GM21825 (cell line): Measurements from ENCODE around the gene CDKL4.
"Not testable (repeated sequence)": the region's sequence is repeated elsewhere in the genome, so short reads cannot be mapped to it uniquely, and the experiment has no call there.

Experiments used
- ATAC-seq: cut with Tn5 transposase; IDR thresholded peaks from one replicate; pipeline ENCODE4 v1.9.1; 2021; ENCODE audit warnings: mild to moderate bottlenecking, moderate library complexity; ENCODE audit not compliant: unreplicated experiment

CDKL4 gene

DNA sequence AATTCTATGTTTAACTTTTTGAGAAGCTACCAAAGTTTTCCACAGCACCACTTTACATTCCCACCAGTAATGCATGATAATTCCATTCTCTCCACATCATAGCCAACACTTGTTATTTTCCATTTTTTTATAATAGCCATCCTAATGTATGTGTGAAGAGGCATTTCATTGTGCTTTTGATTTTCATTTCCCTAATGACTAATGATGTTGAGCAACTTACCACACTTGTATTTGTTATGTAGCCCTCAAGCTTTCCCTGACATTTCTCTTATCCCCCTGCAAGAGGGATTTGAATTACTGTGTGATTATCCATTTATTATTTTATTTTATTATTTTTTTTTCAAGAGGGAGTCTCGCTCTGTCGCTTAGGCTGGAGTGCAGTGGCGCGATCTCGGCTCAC lies 99.4 kb downstream of the CDKL4 start:
- ATAC-seq = no peak

- ATAC-seq = no peak
These were observed 100.7 kb downstream of the CDKL4 start for GRCh38 chr2:39142904-39143605.

DNA sequence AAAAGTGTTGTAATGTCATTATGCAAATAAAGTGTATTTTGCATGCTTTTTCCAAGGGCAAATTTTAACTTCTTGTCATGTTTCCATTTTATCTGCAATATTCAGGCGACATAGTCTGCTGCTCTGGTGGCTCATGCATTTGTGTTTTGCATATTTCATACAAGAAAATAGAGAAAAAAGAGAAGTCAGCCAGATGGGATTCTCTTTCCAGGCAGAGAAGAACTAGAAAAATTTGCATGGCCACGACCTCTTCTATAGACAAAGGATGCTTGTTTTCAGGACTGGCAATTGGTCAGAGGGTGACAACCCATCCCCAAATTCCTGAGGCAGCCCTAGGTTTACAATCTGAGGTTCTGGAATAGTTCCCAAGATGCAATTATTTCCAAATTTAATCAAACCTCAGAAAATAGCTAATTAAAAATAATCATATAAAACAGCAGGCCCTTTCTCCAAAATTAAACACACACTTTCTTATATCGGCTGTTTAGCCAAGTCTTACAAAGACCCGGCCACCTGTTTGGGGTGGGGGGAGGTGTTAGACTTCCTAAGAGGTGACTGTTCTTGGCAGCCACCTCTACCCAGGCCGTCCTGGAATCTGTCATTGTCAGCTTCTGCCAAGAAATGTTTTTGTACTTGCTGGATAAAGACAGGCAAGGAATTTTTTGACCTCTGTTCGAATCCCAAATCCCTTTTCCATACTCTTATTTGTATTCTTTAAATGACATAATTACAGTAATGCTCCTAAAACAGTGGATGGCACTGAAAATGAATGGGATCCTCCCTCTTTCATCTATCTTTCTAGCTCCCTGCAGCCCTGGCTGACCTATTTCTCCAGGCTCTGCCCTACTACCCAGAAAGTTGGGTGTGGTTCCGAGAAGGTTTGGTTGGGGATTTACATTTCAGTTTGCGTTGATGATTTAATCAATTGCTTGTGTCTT lies 102.2 kb downstream of the CDKL4 start:
- ATAC-seq = peak; percentile 72

DNA sequence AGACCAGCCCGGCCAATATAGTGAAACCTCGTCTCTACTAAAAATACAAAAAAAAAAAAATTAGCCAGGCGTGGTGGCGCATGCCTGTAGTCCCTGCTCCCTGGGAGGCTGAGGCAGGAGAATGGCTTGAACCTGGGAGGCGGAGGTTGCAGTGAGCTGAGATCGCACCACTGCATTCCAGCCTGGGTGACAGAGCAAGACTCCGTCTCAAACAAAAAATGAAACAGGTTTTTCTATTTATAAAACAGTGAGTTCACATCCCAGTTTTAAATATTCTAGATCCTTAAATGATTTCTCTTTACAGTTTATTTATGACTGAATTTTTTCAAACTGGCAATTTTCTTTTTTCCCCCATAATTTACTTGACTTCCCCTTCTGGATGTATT lies 102.8 kb downstream of the CDKL4 start:
- not testable (repeated sequence) for ATAC-seq

GRCh38 chr2:39140322-39140847 lies 103.4 kb downstream of the CDKL4 start:
- ATAC-seq = no peak

- ATAC-seq = no peak
These were observed 104.1 kb downstream of the CDKL4 start for GRCh38 chr2:39139511-39140237.

DNA sequence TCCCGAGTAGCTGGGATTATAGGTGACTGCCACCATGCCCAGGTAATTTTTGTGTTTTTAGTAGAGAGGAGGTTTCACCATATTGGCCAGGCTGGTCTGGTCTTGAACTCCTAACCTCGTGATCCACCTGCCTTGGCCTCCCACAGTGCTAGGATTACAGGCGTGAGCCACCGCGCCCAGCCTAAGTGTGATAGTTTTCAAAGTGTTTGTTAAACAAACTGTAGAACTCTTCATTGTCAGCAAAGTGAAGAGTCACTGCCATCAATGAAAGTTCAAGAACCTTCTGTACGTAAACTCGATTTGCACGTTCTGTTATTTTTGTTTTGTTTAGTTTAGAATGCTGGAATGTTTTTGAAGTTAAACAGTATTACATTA lies 104.9 kb downstream of the CDKL4 start:
- no peak for ATAC-seq

- ATAC-seq = not testable (repeated sequence)
These were observed 105.5 kb downstream of the CDKL4 start for GRCh38 chr2:39138187-39138836.

DNA sequence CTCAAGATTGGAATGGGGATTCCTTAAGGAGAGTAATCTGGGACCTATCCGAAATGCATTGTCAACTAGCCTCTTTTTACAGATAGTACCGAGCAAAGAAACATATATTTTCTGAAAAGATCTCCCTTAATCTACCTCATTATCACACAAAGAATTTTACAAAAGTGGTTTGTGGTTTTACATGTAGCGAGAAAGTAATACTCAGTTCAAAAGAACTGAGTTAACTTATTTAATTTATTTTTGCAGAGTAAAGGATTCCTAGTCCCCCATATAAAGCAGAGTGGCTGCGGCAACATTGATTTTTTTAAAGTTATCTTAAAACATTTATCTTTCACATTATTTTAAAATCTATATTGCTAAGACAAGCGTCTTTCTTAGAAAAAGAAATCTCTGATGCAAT lies 107.0 kb downstream of the CDKL4 start:
- no peak for ATAC-seq

GRCh38 chr2:39135690-39136259 lies 108.0 kb downstream of the CDKL4 start:
- no peak for ATAC-seq

DNA sequence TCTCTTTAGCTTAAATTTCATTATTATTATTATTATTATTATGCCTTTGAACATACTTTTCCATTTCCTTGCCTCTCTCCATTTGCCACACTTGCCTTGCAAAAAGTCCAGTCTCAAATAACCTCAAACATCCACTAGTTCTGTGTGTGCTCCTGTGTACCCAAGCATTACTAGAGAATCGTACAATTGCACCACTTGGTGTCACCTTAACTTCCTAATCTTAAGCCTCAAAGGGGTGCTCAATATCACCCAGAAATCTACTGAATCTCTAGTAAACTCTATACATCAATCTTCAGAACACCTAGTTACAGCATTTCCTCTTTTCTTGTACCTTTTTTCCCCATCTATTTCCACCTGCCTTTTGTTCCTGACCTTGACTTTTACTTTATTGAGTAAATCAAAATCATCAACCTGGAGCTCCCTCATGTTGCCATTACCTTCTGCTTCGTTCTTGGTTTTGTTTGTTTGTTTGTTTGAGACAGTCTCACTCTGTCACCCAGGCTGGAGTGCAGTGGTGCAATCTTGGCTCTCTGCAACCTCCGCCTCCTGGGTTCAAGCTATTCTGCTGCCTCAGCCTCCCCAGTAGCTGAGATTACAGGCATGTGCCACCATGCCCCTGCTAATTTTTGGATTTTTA lies 110.4 kb downstream of the CDKL4 start:
- ATAC-seq = no peak

DNA sequence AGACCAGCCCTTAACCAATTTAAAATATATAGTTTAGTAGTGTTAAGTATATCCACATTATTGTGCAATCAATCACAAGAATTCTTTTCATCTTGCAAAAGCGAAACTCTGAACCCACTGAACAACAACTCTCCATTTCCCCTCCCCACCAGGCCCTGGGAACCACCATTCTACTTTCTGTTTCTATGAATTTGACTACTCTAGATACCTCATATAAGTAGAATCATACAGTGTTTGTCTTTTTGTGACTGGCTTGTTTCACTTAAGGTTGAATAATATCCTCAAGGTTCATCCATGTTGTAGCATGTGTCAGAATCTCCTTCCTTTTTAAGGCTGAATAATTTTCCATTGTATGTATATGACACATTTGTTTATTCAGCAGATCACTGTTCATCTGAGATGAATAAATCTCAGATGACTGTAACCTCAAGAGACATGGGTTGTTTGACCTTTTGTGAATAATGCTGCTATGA lies 114.8 kb downstream of the CDKL4 start:
- peak; percentile 38 for ATAC-seq

DNA sequence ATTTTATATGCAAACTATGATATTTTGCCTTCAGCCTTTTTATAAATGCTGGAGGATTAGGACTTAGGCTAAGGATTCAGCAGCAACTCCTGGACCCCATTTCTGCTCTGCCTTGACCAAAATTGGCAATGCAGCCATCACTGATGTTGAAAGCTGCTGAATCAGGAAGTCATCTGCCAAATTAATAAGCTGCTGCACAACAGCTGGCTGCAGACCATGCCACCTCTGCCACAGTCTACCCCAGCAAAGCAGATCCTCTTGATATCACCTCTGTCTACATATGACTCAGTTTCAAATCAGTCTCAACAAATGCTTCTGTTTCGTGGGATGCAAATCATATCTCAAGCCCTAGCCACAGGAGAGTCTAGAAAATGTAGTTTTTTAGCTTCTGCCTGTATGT lies 115.8 kb downstream of the CDKL4 start:
- peak; percentile 47 for ATAC-seq
